CD4-positive, alpha-beta T cell treated with Interleukin-2 at 100 ng/mL for 4 hours (primary cell): ENCODE data around the gene GPR37.

ENCODE experiments used
- DNase-seq: peaks from one replicate; pipeline ENCODE4 v3.0.0-alpha.2; 2020; ENCODE audit warnings: low spot score

Gene GPR37

DNA sequence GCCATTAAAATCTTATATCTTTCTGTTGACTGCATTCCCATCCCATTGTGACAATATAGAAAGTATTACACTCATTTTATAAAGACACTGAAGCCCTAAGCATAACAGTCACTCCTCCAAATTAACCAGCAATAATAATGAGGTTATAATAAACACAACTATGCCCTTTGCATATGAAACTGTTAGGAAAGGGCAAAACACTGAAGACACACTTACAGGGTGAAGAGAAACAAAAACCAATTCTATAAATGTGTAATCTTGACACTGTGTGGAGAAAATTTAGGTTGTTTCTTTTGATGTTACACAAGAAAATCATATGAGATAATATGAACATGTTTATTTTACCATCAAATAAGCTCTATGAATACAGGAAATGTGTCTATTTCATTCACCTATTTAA is 14.0 kb upstream of the GPR37 start:
- DNase-seq, result no peak

DNA sequence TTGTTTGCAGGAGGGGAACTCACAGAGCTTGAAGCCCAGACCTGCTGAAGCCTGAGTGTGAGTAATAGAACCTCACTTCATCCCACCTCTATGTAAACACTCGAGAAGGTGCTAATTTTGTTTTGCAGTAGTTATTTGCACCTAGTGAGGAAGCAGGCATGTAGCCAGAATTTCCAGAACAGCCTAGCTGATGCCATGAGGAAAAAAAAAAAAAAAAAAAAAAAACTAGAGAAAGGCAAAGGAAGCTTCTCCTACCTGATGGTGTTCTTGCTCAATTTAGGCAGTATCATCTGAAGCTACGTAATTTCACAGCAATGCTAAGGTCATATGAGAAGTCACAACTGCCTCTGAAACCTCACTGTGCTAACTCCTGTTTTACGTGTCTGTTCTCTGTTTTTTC is 13.6 kb upstream of the GPR37 start:
- DNase-seq, result no peak

DNA sequence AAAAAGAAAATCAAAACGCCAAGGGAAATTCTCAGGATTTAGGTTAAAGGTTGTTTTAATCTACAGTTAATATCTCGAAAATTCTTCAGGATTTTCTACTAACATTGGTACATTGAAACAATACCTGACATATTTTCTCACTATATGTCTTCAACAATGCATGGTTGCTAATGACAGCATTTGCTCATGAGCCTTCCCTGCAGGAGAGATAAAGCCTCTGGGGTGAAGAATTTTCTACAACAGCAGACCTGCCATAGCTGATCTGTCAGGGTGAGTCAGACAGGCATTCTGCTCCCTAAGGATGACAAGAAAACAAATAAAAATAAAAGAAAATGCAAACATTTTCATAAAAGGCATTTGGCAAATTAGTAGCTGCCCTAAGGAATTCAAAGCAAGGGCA is 11.7 kb upstream of the GPR37 start:
- DNase-seq, result no peak

DNA sequence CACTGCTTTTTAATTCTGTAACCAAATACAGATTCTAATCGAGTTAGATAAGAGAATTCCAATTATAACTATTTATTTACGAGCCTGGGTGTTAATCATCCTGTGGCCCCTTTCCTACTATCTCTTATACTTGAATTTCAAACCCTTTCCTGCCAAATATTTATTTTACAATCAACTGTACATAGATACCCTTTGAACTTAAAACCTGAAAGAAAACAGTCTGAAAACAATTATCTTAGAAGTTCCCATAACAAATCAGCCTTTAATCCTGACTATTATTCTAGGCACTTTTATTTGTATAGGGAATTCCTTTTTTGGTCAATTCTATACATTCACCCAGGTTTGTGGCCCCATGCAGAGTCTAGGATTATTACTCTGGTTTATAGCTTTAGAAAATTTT is 10.6 kb upstream of the GPR37 start:
- no peak for DNase-seq

DNA sequence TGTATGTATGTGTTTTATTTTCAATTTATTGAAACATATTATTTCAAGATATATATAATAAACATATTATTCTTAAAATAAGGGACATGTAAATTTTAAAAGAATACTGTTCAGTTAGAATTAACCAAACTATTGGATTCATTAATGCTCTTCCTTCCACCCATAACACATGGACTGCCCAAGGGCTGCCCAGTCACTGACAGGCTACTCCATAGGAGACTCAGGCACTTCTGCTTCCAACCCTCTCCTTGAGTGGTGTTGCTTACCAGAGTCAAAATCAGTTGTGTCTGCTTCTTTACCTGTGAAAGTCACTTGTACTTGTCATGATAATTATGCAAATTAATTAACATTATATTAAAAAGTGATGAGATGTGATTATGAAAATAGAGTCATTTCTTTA is 9.8 kb upstream of the GPR37 start:
- DNase-seq, result no peak

GRCh38 chr7:124773938-124774337 is 8.3 kb upstream of the GPR37 start:
- DNase-seq, result no peak

DNA sequence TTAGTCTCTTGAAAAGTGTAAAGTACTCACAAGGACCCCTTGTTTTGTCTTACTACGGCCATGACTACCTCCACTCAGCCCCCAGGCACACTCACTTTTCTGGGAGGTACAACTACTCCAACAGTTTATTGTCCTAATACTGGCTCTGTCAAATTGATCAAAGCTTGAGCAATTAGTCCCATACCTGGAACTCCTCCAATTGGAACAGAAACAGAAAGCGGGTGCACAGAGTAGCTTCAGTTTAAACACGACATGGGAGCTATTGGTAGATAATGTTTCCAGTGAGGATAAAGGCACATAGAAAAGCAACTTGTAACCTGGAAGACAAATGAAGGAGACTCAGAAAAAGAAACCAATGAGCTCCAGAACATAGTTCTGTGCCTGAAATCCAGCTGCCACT is 7.7 kb upstream of the GPR37 start:
- DNase-seq, result no peak

DNA sequence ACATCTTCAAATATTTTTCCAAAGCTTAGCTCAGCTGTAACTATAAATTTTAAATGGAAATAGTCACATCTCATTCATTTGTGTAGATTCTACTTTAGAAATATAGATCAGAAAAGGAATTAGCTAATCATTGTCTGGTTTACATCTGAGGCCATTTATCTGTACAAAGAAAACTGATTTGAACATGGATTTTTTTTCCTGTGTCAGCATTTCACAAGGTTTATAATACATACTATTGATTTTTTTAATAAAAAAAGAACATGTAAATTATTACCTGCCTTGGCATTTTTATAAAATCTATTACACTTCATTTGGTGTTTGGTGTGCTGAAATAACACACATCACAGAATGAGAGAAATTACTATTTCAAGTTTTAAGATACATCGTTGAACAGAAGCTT is 3.5 kb upstream of the GPR37 start:
- DNase-seq, result no peak

- DNase-seq, result no peak
These were observed 2.9 kb upstream of the GPR37 start for GRCh38 chr7:124768525-124768924.

DNA sequence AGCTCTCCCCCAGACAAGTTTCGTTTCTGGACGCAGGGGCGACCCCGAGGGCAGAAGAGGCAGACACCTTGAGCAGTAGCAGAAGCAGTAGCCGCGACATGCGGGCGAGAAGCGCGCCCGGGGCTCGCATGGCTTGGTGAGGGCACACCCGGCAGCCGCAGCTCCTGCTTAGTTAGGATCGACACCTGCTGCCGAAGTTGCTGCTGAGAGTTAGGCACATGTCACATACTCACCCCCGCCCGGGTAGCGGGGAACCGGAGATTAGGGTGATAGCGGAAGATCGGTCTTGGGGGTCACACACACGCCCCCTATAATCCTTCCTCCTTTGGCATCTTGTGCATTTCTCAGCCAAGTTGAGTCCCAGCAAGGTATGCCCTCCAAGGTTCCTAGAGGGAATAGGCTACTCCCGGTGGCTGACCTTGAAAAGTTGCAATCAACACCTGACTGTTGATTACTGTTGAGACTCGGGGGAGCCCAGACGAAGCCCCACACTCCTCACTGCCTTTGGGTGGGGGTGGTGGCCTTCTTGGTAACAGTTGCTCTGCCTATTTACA is 668 bp downstream of the GPR37 start:
- DNase-seq, result peak; percentile 1

DNA sequence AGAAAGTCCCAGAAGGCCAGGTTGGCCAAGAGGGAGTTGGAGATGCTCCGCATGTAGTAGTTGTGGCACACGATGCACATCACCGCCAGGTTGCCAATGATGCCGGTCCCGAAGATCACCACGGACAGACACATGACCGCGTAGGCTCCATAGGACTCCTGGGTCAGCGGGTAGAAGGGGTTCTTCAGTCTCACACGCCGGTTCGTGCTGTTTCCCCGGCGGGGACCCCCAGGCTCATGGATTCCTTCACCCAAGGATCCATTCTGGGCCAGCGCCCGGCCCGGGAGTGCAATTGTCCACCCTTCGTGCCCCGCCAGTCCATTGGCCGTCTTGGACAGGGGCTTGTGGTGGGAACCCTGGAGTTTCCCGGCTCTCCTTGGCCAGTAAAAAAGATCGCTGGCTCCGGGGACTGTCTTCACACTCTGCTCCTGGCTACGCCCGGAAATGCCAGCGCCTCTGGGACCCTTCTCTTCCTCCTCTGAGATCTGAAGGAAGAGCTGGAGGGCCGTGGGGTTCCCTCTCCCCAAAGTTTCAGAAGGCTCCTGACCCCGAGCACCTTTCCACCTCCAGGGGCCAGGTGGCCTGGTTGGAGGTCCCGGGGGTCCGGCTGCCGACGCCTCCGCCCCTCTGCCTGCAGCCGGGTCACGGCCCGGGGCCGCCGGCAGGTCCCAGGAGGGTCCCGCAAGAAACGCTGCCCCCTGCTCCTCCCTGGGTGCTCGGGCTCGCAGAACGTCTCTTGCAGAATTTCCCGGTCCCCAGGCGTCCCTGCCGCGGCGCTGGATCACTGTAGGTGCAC is 1.3 kb downstream of the GPR37 start:
- no peak for DNase-seq

GRCh38 chr7:124762611-124763143 is 2.9 kb downstream of the GPR37 start:
- DNase-seq, result no peak

DNA sequence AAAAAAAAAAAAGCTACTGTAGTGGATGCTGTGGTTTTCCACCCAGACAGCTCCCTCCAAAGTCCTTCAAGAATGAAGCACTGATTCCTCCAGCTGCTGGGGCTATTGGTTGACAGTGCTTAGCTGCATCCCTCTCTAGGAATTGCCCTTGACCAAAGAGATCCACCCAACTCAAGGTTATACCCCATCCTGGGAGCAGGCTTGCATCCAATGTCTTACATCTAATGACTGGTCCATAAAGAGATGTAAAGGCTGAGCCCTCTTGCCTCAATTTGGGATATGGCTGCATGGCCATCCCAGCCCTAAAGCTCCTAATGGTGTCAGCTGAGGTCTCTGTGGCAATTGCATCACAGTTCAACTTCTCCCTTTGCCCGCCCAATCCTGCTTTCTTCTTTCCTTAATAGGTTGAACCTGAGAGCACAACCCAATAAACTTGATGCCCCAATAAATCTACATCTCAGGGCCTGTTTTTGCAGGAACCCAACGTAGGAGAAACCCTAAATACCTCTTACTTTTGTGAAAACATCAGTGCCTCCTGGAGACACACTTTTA is 4.4 kb downstream of the GPR37 start:
- no peak for DNase-seq

GRCh38 chr7:124758327-124758726 is 7.3 kb downstream of the GPR37 start:
- DNase-seq, result no peak

- DNase-seq, result no peak
These were observed 10.9 kb downstream of the GPR37 start for GRCh38 chr7:124754576-124755268.

GRCh38 chr7:124752310-124752709 is 13.3 kb downstream of the GPR37 start:
- DNase-seq, result no peak

- DNase-seq, result no peak
These were observed 14.6 kb downstream of the GPR37 start for GRCh38 chr7:124751027-124751426.

DNA sequence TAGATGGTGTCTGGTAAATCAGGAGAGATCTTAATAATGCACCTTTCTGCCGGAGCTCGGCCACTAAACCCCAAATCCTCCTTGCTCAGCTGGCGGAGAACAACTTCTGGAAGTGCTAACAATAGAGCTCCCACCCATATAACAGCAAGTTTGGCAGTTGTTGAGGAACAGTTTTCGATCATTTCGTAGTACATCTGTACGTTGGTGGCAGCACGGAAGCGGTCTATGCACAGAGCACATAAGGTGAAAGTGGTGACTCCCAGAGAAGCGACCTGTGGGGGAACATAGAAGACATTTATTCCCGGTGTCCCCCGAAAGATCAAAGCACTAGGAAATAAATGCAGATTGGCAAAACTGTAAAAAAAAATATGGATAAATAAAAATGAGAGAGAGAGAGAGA is 18.5 kb downstream of the GPR37 start:
- DNase-seq, result no peak

DNA sequence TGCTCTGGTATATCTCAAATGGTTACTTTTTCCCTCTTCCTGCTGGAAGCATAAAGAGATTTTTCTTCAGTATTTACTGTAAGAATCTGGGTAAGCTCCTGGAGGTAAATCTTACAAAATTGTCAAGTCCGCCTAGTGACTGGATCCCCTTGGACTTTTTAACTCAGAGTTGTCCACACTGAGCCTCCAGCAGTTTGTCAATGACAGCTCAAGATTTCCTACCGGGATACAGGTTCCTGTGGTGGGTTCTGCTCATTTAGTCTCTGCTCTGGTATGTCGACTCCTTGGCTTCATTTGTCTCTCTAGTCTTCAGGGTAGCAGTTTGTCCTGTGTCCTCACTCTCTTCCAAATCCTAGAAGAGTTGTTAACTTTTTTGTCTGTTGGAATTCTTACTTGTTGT is 27.0 kb downstream of the GPR37 start:
- no peak for DNase-seq

DNA sequence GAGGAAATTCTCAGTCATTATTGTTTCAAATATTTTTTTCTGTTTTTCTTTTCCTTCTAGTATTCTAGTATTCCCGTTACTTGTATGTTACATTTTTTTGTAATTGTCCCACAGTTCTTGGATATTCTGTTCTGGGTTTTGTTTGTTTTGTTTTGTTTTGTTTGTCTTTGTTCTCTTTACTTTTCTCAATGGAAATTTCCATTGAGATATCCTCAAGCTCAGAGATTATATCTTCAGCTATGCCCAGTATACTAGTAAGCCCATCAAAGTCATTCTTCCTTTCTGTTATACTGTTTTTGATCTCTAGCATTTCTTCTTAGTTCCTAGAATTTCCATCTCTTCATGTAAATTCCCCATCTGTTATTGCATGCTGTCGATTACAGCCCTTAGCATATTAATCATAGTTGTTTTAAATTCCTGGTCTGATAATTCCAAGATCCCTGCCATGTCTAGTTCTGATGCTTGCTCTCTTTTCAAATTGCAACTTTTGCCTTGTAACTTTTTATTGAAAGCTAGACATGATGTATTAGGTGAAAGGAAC is 27.8 kb downstream of the GPR37 start:
- no peak for DNase-seq

- no peak for DNase-seq
These were observed 37.0 kb downstream of the GPR37 start for GRCh38 chr7:124728610-124729009.

GRCh38 chr7:124724507-124725192 is 40.9 kb downstream of the GPR37 start:
- no peak for DNase-seq
